ENCODE data around the gene KRT85.

DNA sequence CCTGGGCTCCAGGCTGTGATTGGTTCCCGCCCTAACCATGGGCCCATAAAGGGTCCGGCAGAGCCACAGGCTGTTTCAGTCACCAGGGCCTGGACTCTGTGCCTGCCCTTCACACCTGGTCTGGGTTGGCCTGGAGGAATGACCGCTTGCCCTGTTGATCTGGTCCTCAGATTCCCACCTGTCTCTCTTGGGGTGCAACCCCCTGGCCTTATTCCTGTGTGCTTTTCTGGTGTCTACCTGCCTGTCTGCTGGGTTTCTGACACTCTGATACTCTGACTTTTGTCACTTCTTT lies 43.2 kb downstream of the KRT85 start:
- TF ChIP-seq, protein P1, sequence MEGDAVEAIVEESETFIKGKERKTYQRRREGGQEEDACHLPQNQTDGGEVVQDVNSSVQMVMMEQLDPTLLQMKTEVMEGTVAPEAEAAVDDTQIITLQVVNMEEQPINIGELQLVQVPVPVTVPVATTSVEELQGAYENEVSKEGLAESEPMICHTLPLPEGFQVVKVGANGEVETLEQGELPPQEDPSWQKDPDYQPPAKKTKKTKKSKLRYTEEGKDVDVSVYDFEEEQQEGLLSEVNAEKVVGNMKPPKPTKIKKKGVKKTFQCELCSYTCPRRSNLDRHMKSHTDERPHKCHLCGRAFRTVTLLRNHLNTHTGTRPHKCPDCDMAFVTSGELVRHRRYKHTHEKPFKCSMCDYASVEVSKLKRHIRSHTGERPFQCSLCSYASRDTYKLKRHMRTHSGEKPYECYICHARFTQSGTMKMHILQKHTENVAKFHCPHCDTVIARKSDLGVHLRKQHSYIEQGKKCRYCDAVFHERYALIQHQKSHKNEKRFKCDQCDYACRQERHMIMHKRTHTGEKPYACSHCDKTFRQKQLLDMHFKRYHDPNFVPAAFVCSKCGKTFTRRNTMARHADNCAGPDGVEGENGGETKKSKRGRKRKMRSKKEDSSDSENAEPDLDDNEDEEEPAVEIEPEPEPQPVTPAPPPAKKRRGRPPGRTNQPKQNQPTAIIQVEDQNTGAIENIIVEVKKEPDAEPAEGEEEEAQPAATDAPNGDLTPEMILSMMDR (IDR thresholded peaks at IDR 0.05), result no peak
- TF ChIP-seq EZH2 (IDR thresholded peaks at IDR 0.05; ENCODE audit: borderline replicate concordance, insufficient read depth, low read depth, low read length, poor library complexity, severe bottlenecking), result no peak

All from B cell (primary cell).